HG03139 (cell line): Measurements from ENCODE around the gene GEMIN4.
"Not testable (repeated sequence)": the region's sequence is repeated elsewhere in the genome, so short reads cannot be mapped to it uniquely, and the experiment has no call there.

Experiments used
- ATAC-seq: cut with Tn5 transposase; IDR thresholded peaks from one replicate; pipeline ENCODE4 v1.9.1; 2021; ENCODE audit not compliant: unreplicated experiment

The GEMIN4 gene

GRCh38 chr17:752002-752619 is at the start of gene GEMIN4:
Gene GEMIN4, minus strand, starts transcription at chr17:752264. Its CDS starts 122 bp downstream, at chr17:752142.
- peak; percentile 68 for ATAC-seq

- ATAC-seq = no peak
Measured at GRCh38 chr17:801660-802059, 49.6 kb upstream of the GEMIN4 start.

DNA sequence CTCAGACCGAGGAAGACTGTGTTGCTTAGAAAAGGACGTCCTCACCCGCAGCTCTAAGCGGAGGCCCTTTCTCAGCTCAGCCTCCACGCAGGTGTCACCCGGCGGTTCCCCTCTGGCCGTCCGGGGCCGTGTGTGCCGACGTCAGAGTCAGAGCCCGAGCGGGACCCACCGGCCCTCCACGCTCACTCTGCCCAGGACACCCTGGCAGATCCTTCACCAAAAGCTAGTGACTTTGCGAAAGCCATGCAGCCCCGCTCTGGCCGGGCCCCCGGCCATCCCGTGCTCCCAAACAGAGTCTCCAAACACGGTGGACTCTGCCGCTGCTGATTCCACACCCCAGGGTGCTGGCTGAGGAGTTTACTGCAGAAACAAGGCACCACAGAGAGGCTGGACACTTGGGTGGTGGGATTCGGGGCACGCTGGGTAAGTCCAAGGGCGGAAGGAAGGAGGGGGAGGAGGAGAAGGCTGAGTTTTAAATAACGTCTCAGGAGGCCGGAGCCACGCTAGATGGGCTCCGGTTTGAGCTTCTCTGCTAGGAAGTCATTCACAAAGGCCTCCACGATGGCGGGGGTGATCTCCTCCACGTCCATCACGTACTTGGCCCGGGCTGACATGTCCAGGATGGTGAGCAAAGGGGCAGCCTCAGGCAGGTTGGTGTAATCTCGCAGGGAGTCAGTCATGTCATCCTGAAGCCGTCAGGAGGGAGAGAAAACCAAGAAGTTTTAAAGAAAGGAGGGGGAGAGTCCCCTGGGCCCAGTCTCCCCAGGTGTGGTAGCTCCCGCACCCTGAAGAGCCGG is 48.6 kb upstream of the GEMIN4 start:
- no peak for ATAC-seq

- no peak for ATAC-seq
Measured at GRCh38 chr17:799261-799660, 47.2 kb upstream of the GEMIN4 start.

DNA sequence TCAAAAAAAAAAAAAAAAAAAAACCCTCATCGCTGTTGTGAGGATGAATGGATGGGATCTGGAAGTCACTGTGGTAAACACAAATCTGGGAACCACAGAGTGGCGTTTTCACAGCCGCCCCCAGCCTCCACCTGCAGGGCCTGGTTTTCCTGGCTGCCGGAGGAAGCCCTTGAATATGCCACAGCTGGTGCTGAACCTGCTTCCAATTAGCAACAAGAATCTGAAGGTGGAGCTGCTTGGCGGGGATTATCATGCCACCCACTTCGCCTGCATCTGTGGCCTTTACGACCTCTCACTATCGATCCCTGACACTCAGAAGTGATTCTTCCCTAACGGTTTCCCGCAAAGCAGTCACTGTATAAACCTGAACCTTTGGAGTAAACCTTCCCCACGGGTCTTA is 46.2 kb upstream of the GEMIN4 start:
- no peak for ATAC-seq

DNA sequence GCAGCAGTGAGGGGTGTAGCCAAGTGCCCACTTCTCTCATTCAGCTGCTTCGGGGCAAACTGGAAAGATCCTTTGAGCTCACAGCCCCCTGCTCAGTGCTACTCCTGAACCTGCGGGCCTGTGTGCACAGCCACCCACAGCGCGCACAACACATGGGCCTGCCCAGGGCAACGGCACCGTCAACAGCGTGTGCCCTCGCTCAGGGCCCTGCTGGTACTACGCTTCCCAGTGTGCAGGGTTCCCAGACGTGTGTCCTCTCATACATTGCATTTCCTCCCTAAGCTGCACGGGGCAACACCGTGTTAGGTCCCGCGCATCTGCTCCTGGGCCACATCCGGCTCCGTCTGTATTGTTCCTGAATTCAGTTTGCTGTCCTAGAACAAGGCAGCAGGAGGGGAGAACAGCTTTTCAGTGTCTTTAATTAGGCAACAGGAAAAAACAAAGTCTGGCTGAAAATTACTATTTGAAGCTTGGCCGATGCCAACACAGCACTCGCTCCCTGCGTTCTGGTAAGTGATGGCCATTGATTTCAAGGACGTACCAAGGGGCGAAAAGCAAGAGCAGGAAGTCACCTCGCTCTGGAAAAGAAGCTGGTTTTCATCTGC is 45.3 kb upstream of the GEMIN4 start:
- ATAC-seq = no peak

GRCh38 chr17:796609-797008 is 44.5 kb upstream of the GEMIN4 start:
- no peak for ATAC-seq

- no peak for ATAC-seq
Measured at GRCh38 chr17:795721-796120, 43.7 kb upstream of the GEMIN4 start.

DNA sequence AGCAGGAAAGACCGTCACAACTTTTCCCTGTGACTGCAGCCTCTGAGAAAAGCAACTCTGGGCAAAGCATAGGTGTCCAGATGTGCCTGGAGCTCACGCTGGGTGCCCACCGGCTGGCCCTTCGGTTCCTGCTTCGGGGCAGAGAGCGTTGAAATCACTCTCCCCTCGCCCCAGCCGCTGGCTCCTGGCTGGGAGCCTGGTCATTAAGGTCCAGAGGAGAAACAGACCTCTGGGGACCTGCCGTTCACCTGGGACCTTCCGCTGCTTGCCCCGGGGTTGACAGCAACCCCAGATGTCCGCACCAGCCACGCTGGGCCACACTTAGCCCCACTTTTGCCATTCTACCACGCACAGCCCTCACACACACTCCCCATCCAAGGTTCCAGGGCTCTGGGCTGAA is 43.2 kb upstream of the GEMIN4 start:
- ATAC-seq = no peak

- ATAC-seq = no peak
Measured at GRCh38 chr17:794876-795275, 42.8 kb upstream of the GEMIN4 start.

GRCh38 chr17:792277-792676 is 40.2 kb upstream of the GEMIN4 start:
- ATAC-seq = no peak

DNA sequence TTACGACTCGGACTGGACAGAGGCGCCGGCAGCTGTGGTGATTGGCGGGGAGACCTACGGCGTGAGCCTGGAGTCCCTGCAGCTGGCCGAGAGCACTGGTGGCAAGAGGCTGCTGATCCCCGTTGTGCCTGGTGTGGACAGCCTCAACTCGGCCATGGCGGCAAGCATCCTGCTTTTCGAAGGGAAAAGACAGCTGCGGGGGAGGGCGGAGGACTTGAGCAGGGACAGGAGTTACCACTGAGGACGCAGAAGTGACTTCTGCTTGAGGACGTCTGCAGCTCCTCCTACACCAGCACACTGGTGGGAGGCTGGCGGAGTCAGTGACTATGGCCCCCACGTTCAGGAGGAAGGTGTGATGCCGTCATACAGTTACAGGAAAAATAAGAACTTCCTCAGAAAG is 39.8 kb upstream of the GEMIN4 start:
- no peak for ATAC-seq

DNA sequence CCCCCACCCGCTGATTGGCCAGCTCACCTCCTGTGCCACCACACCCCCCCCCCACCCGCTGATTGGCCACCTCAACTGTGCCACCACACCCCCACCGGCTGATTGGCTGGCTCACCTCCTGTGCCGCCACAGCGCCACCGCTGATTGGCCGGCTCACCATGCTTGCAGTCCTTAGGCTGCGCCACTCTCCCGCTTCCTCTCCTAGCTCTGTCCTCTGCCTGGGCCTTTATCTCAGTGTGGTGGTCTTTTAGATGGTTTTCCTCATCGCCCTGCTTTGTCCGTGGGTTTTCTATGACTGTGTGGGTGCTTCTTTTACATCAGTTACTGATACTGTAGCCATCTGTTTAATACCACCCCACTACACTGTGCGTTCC is 38.8 kb upstream of the GEMIN4 start:
- not testable (repeated sequence) for ATAC-seq

GRCh38 chr17:789931-790873 is 38.1 kb upstream of the GEMIN4 start:
- not testable (repeated sequence) for ATAC-seq

GRCh38 chr17:789160-789840 is 37.2 kb upstream of the GEMIN4 start:
- ATAC-seq = no peak

DNA sequence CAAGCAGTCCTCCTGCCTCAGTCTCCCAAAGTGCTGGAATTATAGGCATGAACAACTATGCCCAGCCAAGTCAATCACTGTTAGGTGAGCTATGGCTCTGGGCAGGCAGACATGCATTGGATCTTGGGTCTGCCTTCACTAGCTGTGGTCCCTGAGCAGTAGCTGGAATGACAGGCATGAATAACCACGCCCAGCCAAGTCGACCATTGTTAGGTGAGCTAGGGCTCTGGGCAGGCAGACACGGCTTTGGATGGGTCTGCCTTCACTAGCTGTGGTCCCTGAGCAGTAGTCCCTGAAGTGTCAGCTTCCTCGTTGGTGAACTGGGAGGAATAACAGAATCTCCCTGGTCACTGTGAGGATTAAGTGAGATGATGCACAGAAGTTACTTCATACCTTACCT is 36.5 kb upstream of the GEMIN4 start:
- ATAC-seq = no peak

DNA sequence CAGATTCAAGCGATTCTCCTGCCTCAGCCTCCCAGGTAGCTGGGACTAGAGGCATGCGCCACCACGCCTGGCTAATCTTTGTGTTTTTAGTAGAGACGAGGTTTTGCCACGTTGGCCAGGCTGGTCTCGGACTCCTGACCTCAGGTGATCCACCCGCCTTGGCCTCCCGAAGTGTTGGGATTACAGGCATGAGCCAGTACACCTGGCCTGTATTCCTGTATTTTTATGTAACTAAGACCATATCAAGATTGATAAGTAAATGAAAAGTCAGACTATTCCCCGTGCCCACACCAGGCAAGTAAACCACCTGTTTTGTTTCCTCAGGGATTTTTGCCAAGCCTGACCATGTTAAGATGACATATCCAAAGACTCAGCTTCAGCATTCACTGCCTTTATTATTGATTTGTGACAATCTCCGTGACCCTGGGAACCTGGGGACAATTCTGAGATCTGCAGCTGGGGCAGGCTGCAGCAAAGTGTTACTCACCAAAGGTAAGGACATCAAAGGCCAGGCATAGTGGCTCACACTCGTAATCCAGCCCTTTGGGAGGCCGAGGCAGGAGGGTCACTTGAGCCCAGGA is 35.7 kb upstream of the GEMIN4 start:
- no peak for ATAC-seq

- not testable (repeated sequence) for ATAC-seq
Measured at GRCh38 chr17:785901-786300, 33.8 kb upstream of the GEMIN4 start.

- no peak for ATAC-seq
Measured at GRCh38 chr17:784143-784542, 32.1 kb upstream of the GEMIN4 start.
